ENCODE measurements around the gene MARCO. TPM values are rescaled to one million over a fixed set of nuclear protein-coding genes. Genes with fewer than 3 reads are reported as not detected.

MARCO gene
- total RNA-seq, 1 donor from 2014 or later = 5.6 TPM

GRCh38 chr2:118954297-118955060, 12.5 kb downstream of the MARCO start:
- Histone ChIP-seq H3K27ac (no peak overlapping the region), H3K27me3 (no peaks in the 10 kb centered on the region), H3K36me3 (no peaks in the 10 kb centered on the region), H3K4me3 (no peak overlapping the region), H3K4me1 (no peaks in the 10 kb centered on the region), H3K9me3 (no peaks in the 10 kb centered on the region)
- intact Hi-C loops (cut with DNase I) = no loop called here
- DNase-seq (ENCODE audit: extremely low spot score in 2 of 2) = peak in 1 of 2 donors; percentile 74
- TF ChIP-seq POLR2A (IDR thresholded peaks at IDR 0.05) (no peak), POLR2AphosphoS5 (IDR thresholded peaks at IDR 0.05; ENCODE audit: insufficient read depth in 1 of 2, low read depth in 1 of 2) (no peak)
- TF ChIP-seq, protein P1, sequence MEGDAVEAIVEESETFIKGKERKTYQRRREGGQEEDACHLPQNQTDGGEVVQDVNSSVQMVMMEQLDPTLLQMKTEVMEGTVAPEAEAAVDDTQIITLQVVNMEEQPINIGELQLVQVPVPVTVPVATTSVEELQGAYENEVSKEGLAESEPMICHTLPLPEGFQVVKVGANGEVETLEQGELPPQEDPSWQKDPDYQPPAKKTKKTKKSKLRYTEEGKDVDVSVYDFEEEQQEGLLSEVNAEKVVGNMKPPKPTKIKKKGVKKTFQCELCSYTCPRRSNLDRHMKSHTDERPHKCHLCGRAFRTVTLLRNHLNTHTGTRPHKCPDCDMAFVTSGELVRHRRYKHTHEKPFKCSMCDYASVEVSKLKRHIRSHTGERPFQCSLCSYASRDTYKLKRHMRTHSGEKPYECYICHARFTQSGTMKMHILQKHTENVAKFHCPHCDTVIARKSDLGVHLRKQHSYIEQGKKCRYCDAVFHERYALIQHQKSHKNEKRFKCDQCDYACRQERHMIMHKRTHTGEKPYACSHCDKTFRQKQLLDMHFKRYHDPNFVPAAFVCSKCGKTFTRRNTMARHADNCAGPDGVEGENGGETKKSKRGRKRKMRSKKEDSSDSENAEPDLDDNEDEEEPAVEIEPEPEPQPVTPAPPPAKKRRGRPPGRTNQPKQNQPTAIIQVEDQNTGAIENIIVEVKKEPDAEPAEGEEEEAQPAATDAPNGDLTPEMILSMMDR (IDR thresholded peaks at IDR 0.05) = no peak

- peak in 1 of 2 donors; percentile 67 for DNase-seq (ENCODE audit: extremely low spot score in 2 of 2)
- no peak overlapping the region for H3K4me3 ChIP-seq
- no peaks in the 10 kb centered on the region for H3K36me3 ChIP-seq
- intact Hi-C loops (cut with DNase I) = no loop called here
- no peaks in the 10 kb centered on the region for H3K27me3 ChIP-seq
- no peak overlapping the region for H3K27ac ChIP-seq
- TF ChIP-seq, protein P1 (IDR thresholded peaks at IDR 0.05) = no peak
- TF ChIP-seq POLR2A (IDR thresholded peaks at IDR 0.05) = no peak
- no peaks in the 10 kb centered on the region for H3K9me3 ChIP-seq
- no peaks in the 10 kb centered on the region for H3K4me1 ChIP-seq
Measured at GRCh38 chr2:118965737-118966136, 23.7 kb downstream of the MARCO start.

DNA sequence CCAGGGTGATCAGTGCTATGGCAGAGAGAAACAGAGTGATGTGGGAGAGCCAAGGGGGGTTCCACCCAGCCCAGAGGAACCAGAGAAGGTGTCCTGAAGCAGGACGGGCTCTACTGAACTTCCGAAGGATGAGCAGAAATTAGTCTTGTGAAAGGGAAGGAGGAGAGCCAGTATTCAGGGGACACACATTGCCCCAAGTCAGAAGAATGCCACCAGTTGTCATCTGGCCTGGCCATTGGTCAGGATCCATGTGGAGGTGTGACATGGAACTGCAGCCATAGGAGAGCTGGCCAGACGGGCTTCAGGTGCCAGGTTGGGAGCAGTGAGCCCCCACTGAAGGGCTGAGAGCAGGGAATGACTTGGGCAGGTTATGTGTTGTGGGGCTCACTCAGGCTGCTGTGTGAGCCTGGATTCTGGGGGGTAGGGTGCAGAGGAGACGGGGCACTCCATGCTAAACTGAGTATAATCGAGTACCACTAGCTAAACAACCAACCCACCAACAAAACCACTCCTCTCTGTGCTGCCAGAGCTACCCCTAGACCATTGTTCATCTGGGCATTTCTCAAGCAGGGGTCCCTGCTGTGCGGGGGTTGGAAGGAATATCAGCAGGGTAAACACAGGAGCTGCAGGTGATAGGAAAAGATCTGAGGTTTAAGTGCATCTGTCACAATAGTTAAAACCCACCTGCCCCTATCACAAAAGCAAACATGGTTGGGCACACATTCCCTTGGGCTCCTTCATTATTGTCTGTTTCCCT, 25.3 kb downstream of the MARCO start:
- no peaks in the 10 kb centered on the region for H3K4me1 ChIP-seq
- no peaks in the 10 kb centered on the region for H3K9me3 ChIP-seq
- H3K4me3 ChIP-seq = no peak overlapping the region
- H3K27ac ChIP-seq = no peak overlapping the region
- no peaks in the 10 kb centered on the region for H3K27me3 ChIP-seq
- no peak for TF ChIP-seq POLR2A (IDR thresholded peaks at IDR 0.05)
- no peak for TF ChIP-seq POLR2AphosphoS5 (IDR thresholded peaks at IDR 0.05; ENCODE audit: insufficient read depth in 1 of 2, low read depth in 1 of 2)
- TF ChIP-seq, protein P1 (IDR thresholded peaks at IDR 0.05) = no peak
- H3K36me3 ChIP-seq = no peaks in the 10 kb centered on the region
- peak in 1 of 2 donors; percentile 65 for DNase-seq (ENCODE audit: extremely low spot score in 2 of 2)
- intact Hi-C loops (cut with DNase I) = no loop called here

- DNase-seq (ENCODE audit: extremely low spot score in 2 of 2) = no peak
- intact Hi-C loops (cut with DNase I) = no loop called here
- Histone ChIP-seq H3K27ac (no peak overlapping the region), H3K4me3 (no peak overlapping the region), H3K4me1 (no peaks in the 10 kb centered on the region), H3K9me3 (no peaks in the 10 kb centered on the region), H3K27me3 (no peaks in the 10 kb centered on the region), H3K36me3 (no peaks in the 10 kb centered on the region)
- TF ChIP-seq, protein P1 (IDR thresholded peaks at IDR 0.05) = no peak
- no peak for TF ChIP-seq POLR2AphosphoS5 (IDR thresholded peaks at IDR 0.05; ENCODE audit: insufficient read depth in 1 of 2, low read depth in 1 of 2)
- TF ChIP-seq POLR2A (IDR thresholded peaks at IDR 0.05) = no peak
Measured at GRCh38 chr2:118968042-118968441, 26.0 kb downstream of the MARCO start.

All from vagina (tissue), 2 donors.